Mammary epithelial cell (primary cell): ENCODE data around the gene GPRASP2.

ENCODE experiments used
- CTCF ChIP-seq, 2 donors: IDR thresholded peaks in 1 of 2; conservative IDR thresholded peaks in 1 of 2; 2 replicates each; pipeline ENCODE4 v1.5.1; 2011 to 2012; ENCODE audit warnings: inconsistent platforms in 2 of 2, low read length in 2 of 2, mild to moderate bottlenecking in 2 of 2, control low read depth in 1 of 2, low read depth in 1 of 2; ENCODE audit not compliant: insufficient read depth in 1 of 2; ENCODE audit errors: extremely low read depth in 1 of 2
- EZH2 ChIP-seq: IDR thresholded peaks from 2 replicates; pipeline ENCODE4 v1.6.1; 2012; ENCODE audit warnings: low read length, inconsistent platforms, borderline replicate concordance

GRCh38 chrX:102767287-102767686, 55.0 kb downstream of the GPRASP2 start:
- no peak for TF ChIP-seq CTCF (conservative IDR thresholded peaks at IDR 0.05 in 1 of 2, IDR thresholded peaks at IDR 0.05 in 1 of 2; ENCODE audit: extremely low read depth in 1 of 2, insufficient read depth in 1 of 2, low read depth in 1 of 2, low read length in 2 of 2)
- no peak for TF ChIP-seq EZH2
